ENCODE results near the gene FAHD2A. TPM values are rescaled to one million over a fixed set of nuclear protein-coding genes. Genes with fewer than 3 reads are reported as not detected.
A peak's percentile ranks its signal among the peaks of the same experiment; 100 is the strongest.
"Not testable (repeated sequence)": the region's sequence is repeated elsewhere in the genome, so short reads cannot be mapped to it uniquely, and the experiment has no call there.

FAHD2A gene
- total and polyA plus RNA-seq, 12 donors = 24.1 to 45.1 (median 39.8) TPM

- H3K4me1 ChIP-seq; H3K27me3 ChIP-seq; H3K36me3 ChIP-seq; H3K4me3 ChIP-seq; DNase-seq; H3K9me3 ChIP-seq; intact Hi-C loops (cut with DNase I); ATAC-seq; H3K27ac ChIP-seq: not testable (repeated sequence)
- WGBS, 2 donors = 61 to 66% methylated on average over 3 of the region's 5 CpGs
Measured at GRCh38 chr2:95435872-95436209, 33.3 kb downstream of the FAHD2A start.

GRCh38 chr2:95442474-95443099 is 40.1 kb downstream of the FAHD2A start:
- H3K27ac ChIP-seq; H3K36me3 ChIP-seq; H3K4me1 ChIP-seq; DNase-seq; H3K9me3 ChIP-seq; H3K4me3 ChIP-seq; H3K27me3 ChIP-seq; intact Hi-C loops (cut with DNase I): not testable (repeated sequence)
- WGBS, 2 donors = no CpG with 5 or more reads among the region's 2 CpGs
- peak in 3 of 8 donors; percentile 52 to 73 (median 63) for ATAC-seq

GRCh38 chr2:95445317-95445716 is 42.8 kb downstream of the FAHD2A start:
- H3K9me3 ChIP-seq; DNase-seq; H3K4me1 ChIP-seq; H3K27me3 ChIP-seq; H3K27ac ChIP-seq; H3K4me3 ChIP-seq; intact Hi-C loops (cut with DNase I); H3K36me3 ChIP-seq: not testable (repeated sequence)
- ATAC-seq = peak in 2 of 8 donors; percentile 29
- no CpG with 5 or more reads among the region's 2 CpGs for WGBS, 2 donors

- H3K4me1 ChIP-seq; H3K27me3 ChIP-seq; DNase-seq; H3K9me3 ChIP-seq; intact Hi-C loops (cut with DNase I); H3K27ac ChIP-seq; H3K4me3 ChIP-seq; H3K36me3 ChIP-seq; ATAC-seq: not testable (repeated sequence)
- WGBS, 2 donors = no CpG with 5 or more reads among the region's 3 CpGs
Measured at GRCh38 chr2:95463292-95463691, 60.8 kb downstream of the FAHD2A start.

Other genes with a start within 250 kb of the FAHD2A start
- gene ZNF514, start 242.9 kb upstream of the FAHD2A start, total RNA-seq = 10 to 100 TPM in 8 of 10 donors, 1 to 10 TPM in 2; 9.9 to 17.2 (median 12.4) TPM
- 10 to 100 TPM in 1 of 2 donors, 1 to 10 TPM in 1; 4.9 to 16.4 TPM for gene ZNF514, start 242.9 kb upstream of the FAHD2A start, polyA plus RNA-seq
- 1 to 10 TPM; 2.6 to 4.8 (median 3.5) TPM for gene ZNF2, start 236.9 kb upstream of the FAHD2A start, total RNA-seq
- 1 to 10 TPM; 1.4 to 1.5 TPM for gene ZNF2, start 236.9 kb upstream of the FAHD2A start, polyA plus RNA-seq
- 1 to 10 TPM; 1.9 to 4.4 (median 3.0) TPM for gene ZNF892, start 195.2 kb upstream of the FAHD2A start, total RNA-seq
- 1 to 10 TPM in 1 of 2 donors, under 1 TPM in 1; 0.26 to 1.3 TPM for gene ZNF892, start 195.2 kb upstream of the FAHD2A start, polyA plus RNA-seq
- 1 to 10 TPM in 4 of 10 donors, under 1 TPM in 6; 0.32 to 2.5 (median 0.94) TPM for gene PROM2, start 128.3 kb upstream of the FAHD2A start, total RNA-seq
- 1 to 10 TPM in 1 of 2 donors, under 1 TPM in 1; 0.72 to 3.4 TPM for gene PROM2, start 128.3 kb upstream of the FAHD2A start, polyA plus RNA-seq
- gene KCNIP3, start 105.4 kb upstream of the FAHD2A start, total RNA-seq = 1 to 10 TPM; 2.1 to 8.0 (median 3.9) TPM
- gene KCNIP3, start 105.4 kb upstream of the FAHD2A start, polyA plus RNA-seq = 1 to 10 TPM; 3.6 to 6.8 TPM
- gene TRIM43B, start 82.0 kb downstream of the FAHD2A start, total RNA-seq = not detected
- not detected for gene TRIM43B, start 82.0 kb downstream of the FAHD2A start, polyA plus RNA-seq
- not detected for gene TRIM43, start 189.3 kb downstream of the FAHD2A start, total RNA-seq
- gene TRIM43, start 189.3 kb downstream of the FAHD2A start, polyA plus RNA-seq = not detected